Hematopoietic multipotent progenitor cell treated with erythropoietin and hydrocortisone succinate and interleukin-3 and kit ligand, for 15 days (in vitro differentiated cells): ENCODE results near the gene TRIM23.
"Not testable (repeated sequence)": the region's sequence is repeated elsewhere in the genome, so short reads cannot be mapped to it uniquely, and the experiment has no call there.

Source experiments
- DNase-seq: peaks from one replicate; pipeline ENCODE4 v3.0.0-alpha.2; 2015; ENCODE audit warnings: low spot score

TRIM23 gene

DNA sequence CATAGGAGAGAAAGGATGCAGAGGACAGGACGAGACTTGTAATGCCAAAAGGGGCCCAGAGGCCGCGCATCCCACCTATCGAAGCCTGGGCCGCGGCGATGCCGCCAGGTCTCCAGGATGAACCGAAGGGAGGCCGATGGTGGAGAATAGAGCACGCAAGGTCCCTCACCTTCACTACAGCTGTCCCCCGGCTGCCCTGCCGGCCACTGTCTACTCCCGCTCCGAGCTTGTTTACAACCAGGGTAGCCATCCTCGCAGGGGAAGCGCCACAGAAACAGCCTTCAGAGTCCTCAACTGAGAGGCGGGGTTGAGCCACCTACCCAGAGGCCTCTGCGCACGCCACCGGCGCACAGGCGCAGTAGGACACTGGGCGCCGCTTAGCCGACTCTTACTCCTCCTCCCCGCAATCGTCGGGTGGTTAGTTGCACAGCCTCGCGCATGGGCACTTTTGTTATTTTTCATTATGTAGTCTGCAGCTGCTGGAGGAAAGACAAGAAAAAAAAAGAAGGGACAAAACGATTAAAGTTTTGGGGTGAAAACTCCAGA, at the start of gene TRIM23:
Gene TRIM23, minus strand, starts transcription at position 309 of the 546 bp plus-strand sequence. Its CDS starts 59 bp downstream, at position 250.
- peak; percentile 94 for DNase-seq

DNA sequence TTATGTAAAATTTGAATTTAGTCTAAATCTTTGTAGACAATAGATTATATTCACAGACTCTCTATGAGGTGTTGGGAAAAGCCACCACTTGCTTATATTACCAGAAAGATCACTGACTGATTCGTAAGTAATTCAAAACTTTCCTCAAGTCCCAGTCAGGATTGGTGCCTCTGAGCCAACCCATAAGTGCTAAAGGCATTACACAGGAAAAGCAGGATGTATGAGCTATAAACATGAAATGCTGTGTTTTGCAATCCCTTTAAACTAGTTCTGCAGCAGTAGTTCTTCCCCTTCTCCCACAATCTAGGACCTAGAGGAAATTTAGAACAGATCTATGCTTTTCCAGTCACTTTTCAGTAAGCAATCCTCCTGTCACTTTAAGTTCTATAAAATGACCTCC, 48.7 kb upstream of the TRIM23 start:
- no peak for DNase-seq

DNA sequence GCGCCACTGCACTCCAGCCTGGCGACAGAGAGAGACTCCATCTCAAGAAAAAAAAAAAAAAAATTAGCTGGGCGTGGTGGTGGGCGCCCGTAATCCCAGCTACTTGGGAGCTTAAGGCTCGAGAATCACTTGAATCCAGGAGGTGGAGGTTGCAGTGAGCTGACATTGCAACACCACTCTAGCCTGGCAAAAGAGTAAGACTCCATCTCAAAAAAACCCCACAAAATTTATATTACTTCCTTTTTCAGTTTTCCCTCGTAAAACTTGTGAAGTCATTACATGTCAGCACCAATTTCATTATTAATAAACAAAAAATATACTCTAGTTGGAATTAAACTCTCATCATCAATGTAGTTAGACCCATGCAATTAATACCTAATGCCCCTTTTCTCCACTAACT, 44.6 kb upstream of the TRIM23 start:
- DNase-seq = no peak

DNA sequence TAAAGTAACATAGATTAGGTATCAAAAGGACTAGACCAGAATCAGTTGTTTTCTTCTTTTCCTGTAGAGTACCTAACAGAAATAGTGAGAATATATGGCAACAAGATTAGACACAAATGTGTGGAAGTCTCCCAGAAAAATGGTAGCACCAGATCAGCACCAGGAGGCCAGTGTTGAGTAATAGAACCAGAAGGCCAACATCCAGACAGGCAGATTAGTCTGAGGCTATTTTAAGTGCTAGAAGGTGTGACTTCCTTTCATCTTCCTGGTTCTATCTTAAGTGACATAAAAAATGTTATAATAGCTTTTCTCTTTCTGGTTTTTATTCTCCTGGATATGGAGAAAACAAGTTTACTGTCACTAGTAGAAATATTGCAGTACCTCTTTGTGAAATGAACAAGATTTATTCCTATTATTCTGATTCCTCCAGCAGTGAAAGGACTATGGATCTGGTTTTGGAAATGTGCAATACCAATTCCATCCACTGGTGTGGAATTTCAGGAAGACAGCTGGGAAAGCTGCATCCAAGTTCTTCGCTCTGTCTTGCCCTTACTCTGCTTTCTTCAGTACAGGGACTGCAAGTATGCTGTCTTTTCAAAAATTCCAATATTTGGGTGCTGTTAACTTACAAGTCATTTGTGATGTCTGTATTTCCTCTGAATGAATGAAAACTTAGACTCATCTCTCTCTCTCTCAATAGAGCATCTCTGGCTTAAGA, 39.8 kb upstream of the TRIM23 start:
- no peak for DNase-seq

DNA sequence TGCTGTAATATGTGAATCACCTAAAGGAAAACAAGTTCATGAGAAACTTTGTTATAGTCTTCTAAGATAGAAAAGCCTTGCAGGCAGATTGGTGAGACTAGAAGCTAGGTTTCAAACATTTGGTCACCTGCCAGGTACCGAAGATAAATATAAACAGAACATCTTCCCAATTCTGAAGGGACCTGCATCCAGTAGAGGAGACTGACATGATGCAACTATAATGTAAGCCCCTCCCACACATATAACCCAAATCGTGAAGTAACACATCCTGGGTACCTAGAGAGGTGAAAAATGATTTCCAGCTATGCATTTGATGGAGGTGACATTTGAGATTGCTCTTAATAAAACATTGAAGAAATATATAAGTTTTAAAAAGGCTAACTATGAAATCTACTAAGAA, 30.6 kb upstream of the TRIM23 start:
- no peak for DNase-seq

DNA sequence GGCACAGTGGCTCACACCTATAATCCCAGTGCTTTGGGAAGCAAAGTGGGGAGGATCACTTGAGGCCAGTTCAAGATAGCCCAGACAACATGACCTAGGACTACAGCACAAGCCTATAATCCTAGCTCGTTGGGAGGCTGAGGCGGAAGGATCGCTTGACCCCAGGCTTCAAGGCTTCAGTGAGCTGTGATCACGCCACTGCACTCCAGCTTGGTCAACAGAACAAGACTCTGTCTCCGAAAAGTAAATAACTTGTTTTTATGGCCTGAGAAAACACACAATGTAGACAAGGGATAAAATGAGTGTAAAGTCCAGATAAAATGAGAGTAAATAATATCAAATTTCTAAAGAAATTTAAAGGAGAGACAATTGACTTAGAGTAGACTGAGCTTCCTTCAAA, 27.0 kb upstream of the TRIM23 start:
- DNase-seq = no peak

DNA sequence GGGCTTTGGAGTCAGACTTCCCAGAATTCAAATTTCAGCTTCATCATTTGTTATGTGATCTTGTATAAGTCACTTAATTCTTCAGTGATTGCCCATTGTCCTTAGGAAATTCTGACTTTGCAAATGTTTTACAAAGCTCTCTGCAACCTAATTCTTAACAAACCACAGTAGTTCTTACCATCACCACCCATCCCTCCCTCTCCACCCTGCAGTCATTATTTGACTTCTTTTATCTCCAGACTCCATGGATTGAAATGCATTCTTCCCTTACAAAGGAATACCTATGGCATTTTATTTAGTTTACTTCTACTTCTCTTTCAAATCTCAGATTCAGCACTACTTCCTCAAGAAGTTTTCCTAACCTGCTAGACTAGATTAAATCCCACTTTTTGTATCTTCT, 23.8 kb upstream of the TRIM23 start:
- no peak for DNase-seq

DNA sequence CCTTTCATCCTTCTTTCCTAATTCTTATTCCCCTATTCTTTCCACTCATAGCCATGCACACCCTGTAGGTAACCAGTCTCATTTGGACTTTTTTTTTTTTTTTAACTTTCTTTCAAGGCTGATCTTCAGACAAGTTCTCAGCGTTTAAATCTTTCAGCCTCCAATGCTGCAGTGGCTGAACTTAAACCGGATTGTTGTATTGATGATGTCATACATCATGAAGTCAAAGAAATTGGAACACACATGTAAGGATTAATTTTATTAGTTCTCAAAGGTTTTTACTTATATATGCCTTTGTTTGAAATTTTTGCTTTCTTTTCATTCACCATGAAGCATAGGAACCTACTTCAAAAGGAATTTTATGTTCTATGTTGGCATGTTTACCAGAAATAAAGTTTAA, 22.8 kb upstream of the TRIM23 start:
- DNase-seq = no peak

DNA sequence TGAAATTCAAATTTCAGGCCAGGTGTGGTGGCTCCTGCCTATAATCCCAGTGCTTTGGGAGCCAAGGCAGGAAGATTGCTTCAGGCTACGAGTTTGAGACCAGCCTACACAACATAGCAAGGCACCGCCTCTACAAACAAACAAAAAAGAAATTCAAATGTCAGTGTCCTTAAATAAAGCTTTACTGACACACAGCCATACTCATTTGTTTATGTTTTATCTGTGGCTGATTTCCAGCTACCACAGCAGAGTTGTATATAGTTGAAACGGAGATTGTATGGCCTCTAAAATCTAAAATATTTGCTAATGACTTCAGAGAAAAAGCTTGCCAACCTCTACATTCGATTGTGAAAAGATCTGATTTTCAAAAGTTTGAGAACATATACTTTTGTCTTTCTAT, 16.1 kb upstream of the TRIM23 start:
- no peak for DNase-seq

DNA sequence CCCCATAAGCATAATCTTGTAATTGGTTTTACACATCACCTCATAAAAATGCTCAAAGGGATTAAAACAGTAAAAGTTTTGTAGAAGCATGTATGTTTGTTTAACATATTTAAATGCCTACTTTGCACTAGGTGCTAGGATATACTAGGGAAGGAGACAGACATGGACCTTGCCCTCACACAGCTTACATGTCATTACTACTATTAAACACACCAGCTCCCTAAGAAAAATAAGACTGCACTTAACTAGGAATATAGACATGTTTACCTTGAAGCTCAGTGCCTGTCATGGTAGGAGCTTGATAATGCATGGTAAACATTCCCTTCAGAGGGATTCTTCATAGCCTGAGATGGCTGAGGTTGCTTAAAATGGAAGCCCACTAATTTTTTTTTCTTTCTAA, 6.8 kb upstream of the TRIM23 start:
- DNase-seq = no peak

DNA sequence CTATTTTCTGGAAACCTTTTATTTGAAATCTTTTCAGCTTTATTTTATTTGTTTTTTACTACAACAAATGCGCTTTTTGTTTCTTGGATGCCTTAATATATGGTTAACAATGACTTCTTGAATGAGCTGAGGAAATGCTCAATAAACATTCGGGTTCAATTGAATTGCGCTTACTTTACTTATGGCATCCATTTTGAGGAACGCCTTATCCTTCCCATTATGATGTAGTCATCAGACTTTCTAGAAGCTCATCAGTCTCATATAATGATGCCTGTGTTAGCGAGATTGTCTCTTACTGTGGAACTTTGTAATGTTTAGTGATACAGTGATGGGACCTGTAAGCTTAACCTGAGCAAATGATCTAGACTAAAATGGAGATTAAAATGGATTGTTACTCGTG, 1.6 kb upstream of the TRIM23 start:
- no peak for DNase-seq

DNA sequence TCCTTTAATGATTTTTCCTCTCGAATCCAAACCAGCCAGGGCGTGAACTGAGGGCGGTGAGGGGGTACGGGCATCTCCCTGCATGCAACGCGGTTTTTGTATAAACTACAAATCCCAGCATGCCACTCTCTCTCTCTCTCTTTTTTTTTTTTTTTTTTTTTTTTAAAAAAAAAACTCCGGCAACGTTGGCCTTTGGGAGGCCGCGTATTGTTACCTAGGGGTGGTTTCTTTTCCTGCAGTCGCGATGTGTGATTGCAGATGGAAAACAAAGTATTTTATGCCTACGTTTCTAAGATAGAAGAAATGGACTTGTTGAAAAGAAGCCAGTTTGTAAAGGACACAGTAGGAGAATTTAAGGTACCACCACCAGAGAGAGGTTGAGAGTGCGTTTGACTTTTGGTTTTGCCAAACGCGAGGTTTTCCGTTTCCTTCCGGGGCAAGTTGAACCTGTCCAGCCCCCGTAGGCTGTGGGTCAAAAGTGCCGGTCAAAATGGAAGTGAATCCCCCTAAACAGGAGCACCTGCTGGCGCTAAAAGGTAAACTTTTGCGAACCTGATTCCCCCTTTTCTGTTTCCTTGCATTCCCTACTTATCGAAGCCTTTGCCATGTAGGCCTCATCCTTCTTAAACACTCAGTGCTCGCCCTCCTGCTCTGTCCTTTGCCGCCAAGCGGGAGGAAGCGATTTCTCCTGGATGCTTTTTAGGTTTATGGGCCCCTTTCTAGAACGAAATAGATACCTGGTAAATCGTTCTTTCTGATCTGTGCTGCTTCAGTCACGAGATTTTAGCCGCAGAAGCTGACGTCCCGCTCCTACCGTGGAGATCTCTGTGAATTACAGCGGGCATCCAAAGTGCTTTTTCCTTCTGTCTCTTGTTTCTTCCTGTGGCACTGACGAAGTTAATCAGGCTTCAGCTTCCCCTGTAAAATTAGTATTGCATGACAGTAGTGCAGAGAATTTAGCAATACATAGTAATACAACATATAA, 730 bp upstream of the TRIM23 start, which contains the start of the genes SHLD3 and TRAPPC13:
Gene SHLD3, plus strand, starts transcription at position 457 of the 985 bp plus-strand sequence. CDS start 4,561 bp downstream, outside the sequence.
Gene TRAPPC13, plus strand, starts transcription at position 457 of the 985 bp plus-strand sequence. Its CDS starts 34 bp downstream, at position 491.
- peak; percentile 94 for DNase-seq

DNA sequence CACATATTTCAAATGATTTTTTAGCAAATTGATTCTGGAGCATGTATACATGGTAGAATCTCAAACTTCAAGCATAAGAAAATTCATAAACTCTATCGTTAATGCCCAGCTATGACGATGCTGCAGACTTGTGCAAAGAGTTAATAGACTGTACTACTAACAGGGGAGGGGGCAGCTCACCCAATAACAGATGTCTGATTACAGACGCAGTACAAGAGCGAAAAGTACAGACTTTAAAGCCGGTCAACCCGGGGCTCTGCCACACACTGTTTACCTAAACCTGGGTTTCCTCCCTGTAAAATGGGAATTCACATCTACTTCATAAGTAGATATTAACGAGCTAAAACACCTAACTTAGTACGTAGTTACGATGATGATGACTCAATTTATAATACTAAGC, 651 bp downstream of the TRIM23 start:
- no peak for DNase-seq

DNA sequence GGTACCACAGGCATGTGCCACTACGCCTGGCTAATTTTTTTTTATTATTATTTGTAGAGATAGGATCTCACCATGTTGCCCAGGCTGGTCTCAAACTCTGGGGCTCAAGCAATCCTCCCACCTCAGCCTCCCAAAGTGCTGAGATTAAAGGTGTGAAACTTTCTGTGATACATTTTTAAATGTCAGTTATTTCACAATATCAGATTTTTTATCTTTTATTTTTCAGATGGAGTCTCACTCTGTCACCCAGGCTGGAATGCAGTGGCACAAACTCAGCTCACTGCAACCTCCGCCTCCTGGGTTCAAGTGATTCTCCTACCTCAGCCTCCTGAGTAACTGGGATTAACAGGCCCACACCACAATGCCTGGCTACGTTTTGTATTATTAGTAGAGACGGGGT, 2.2 kb downstream of the TRIM23 start:
- not testable (repeated sequence) for DNase-seq

DNA sequence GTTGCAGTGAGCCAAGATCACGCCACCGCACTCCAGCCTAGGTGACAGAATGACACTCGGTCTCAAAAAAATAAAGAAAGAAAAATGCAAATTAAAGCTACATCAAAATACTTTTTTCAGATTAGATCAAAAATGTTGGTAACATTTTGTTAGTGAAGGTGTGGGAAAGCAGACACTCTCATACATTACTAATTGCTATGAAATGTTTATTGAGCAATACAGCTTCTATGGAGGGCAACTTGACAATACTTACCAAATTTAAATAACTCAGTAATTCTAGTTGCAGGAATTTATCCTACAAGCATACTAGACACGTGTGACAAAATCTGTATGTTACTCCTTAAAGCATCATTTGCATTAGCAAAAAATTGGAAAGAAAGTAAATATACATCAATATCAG, 4.1 kb downstream of the TRIM23 start:
- no peak for DNase-seq

DNA sequence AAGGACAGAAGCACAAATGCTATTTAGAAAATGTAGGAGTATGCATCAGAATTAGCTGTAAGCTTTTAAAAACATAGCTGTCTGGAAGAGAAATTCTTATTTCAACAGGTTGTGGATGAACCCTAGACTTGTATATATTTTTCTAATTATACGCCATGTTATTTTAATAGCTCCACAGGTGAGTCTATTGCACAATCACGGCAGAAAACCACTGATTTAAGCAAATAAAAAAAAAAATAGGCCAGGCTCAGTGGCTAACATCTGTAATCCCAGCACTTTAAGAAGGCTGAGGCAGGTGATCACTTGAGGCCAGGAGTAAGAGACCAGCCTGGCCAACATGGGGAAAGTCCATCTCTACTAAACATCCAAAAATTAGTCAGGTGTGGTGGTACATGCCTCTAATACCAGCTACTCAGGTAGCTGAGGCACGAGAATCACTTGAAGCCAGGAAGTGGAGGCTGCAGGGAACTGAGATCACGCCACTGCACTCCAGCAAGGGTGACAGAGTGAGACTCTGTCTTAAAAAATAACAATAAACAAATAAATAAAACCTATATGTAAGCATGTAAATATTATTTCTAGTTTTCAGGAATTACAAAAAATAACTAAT, 11.7 kb downstream of the TRIM23 start:
- DNase-seq = no peak

DNA sequence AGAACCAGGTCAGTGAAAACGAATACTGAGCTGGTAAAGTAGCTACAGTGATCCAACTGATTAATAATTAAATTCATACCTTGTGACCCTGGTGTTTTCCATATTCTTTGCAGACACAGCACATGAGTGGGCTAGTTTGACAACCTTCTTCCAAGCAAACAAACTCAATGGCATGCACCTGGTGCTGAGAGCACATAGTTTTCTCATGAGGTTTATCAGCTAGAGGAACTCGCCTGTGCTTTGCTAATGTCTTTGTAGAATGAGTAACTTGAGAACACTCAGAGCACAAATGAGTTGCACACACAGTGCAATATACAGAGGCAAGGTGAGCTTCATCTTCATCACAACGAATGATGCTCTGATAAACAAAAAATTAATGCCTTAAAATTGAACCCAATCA, 12.6 kb downstream of the TRIM23 start:
- no peak for DNase-seq

DNA sequence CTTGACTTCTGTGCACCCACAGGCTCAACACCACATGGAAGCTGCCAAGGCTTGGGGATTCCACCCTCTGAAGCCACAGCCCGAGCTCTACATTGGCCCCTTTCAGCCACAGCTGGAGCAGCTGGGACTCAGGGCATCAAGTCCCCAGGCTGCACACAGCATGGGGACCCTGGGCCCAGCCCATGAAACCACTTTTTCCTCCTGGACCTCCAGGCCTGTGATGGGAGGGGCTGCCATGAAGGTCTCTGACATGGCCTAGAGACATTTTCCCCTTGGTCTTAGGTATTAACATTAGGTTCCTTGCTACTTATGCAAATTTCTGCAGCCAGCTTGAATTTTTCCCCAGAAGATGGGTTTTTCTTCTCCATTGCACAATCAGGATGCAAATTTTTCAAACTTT, 22.4 kb downstream of the TRIM23 start:
- DNase-seq = not testable (repeated sequence)

DNA sequence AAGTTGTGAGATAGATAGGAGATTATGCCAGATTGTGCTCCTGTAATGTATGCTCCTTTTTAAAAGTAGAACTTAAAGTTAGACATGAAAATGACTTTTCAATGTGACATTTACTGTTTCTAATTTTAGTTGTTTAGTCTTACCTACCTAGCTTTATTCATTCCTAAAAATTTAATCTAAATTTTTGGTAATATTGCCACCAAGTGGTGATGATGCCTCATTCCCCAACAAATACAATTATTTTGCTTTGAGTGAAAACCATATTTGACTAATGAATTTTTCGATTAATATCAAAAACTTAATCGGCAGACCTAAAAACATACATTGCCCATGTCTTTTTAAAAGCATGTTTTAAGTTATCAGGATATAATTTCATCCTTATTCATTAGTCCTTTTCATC, 35.4 kb downstream of the TRIM23 start:
- no peak for DNase-seq

DNA sequence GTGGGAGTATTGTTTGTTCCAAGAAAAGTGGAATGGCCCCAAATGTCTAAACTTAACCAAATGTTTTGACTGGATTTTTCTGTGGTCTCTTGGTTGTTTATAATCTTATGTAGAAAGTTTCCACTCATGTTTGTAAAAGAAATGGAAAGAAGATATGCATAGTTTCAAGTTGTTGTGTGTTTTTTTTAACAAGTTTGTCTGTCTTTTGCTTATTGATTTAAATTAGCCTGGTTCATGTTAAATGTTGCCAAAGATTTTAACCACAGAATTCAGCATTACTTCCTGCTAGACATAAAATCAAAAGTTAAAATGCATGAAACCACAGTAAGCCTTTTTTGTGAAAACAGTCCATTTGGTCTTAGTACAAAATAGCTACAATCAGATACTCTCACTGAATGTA, 47.0 kb downstream of the TRIM23 start:
- DNase-seq = no peak

DNA sequence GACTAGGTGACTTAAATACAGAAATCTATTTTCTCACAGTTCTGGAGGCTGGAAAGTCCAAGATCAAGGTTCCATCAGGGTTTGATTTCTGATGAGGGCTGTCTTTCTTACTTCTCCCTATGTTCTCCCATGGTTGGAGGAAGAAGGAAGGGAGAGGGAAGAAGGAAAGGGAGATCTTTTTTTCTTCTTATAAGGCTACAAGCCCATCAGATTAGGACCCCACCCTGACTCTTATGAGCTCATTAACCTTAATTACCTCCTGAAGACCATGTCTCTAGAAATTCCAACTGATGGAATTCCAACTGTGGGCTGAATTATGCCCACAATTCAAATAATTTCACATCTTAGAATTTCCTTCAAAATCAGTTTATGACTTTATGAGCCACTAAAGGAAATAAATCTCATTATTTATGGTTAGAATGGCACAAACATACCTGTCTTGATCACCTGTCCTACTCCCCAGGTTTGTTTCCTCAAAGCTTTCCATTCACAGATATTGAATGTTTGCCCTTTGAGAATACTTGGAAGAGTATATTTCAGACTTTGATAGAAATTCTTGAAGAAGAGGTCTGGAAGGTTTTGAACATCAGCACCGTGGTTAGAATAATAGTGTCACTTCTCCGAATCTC, 53.4 kb downstream of the TRIM23 start:
- DNase-seq = no peak

DNA sequence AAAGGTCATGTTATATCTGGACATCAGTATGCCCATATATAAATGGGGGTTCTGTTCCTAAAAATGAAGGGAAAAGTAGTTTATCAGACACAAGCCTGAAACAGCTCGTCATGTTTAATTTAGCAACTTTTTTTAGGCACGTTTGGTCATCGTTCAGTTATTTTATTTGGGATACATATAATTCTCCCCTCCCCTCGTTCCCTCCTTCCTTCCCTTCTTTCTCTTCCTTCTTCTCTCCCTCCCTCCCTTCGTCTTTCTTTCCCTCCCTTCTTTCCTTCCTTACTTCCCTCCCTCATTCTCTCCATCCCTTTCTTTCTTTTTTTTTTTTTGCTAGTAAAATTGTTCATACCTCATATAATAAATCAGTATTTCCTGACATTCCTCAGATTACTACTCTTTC, 57.6 kb downstream of the TRIM23 start:
- DNase-seq = no peak
